ENCODE results near the gene ATP2B2.

ATP2B2 gene

GRCh38 chr3:10353661-10354360 is 151.6 kb downstream of the ATP2B2 start:
- peaks cover 10% of the 10 kb centered on the region for H3K27me3 ChIP-seq
- H3K27ac ChIP-seq, result no peak overlapping the region
- no peaks in the 10 kb centered on the region for H3K4me1 ChIP-seq (ENCODE audit: control insufficient read depth in 1 of 2, insufficient read depth in 1 of 2, low read depth in 1 of 2, low read length in 1 of 2)
- no peaks in the 10 kb centered on the region for H3K9me3 ChIP-seq
- H3K4me3 ChIP-seq (ENCODE audit: low read depth in 1 of 2, low read length in 1 of 2), result no peak overlapping the region
- no peaks in the 10 kb centered on the region for H3K36me3 ChIP-seq
- TF ChIP-seq, protein P1, sequence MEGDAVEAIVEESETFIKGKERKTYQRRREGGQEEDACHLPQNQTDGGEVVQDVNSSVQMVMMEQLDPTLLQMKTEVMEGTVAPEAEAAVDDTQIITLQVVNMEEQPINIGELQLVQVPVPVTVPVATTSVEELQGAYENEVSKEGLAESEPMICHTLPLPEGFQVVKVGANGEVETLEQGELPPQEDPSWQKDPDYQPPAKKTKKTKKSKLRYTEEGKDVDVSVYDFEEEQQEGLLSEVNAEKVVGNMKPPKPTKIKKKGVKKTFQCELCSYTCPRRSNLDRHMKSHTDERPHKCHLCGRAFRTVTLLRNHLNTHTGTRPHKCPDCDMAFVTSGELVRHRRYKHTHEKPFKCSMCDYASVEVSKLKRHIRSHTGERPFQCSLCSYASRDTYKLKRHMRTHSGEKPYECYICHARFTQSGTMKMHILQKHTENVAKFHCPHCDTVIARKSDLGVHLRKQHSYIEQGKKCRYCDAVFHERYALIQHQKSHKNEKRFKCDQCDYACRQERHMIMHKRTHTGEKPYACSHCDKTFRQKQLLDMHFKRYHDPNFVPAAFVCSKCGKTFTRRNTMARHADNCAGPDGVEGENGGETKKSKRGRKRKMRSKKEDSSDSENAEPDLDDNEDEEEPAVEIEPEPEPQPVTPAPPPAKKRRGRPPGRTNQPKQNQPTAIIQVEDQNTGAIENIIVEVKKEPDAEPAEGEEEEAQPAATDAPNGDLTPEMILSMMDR (IDR thresholded peaks at IDR 0.05), result no peak

- Histone ChIP-seq H3K4me1 (ENCODE audit: control insufficient read depth in 1 of 2, insufficient read depth in 1 of 2, low read depth in 1 of 2, low read length in 1 of 2) (no peaks in the 10 kb centered on the region), H3K27me3 (peaks cover 10% of the 10 kb centered on the region), H3K36me3 (no peaks in the 10 kb centered on the region), H3K9me3 (no peaks in the 10 kb centered on the region), H3K27ac (no peak overlapping the region), H3K4me3 (ENCODE audit: low read depth in 1 of 2, low read length in 1 of 2) (no peak overlapping the region)
- TF ChIP-seq, protein P1 (IDR thresholded peaks at IDR 0.05), result no peak
These were observed 152.2 kb downstream of the ATP2B2 start for GRCh38 chr3:10353160-10353559.

GRCh38 chr3:10352146-10352911 is 153.1 kb downstream of the ATP2B2 start:
- no peaks in the 10 kb centered on the region for H3K4me1 ChIP-seq (ENCODE audit: control insufficient read depth in 1 of 2, insufficient read depth in 1 of 2, low read depth in 1 of 2, low read length in 1 of 2)
- no peak overlapping the region for H3K4me3 ChIP-seq (ENCODE audit: low read depth in 1 of 2, low read length in 1 of 2)
- H3K9me3 ChIP-seq, result no peaks in the 10 kb centered on the region
- TF ChIP-seq, protein P1 (IDR thresholded peaks at IDR 0.05), result no peak
- H3K27me3 ChIP-seq, result peaks cover 10% of the 10 kb centered on the region
- no peaks in the 10 kb centered on the region for H3K36me3 ChIP-seq
- no peak overlapping the region for H3K27ac ChIP-seq

DNA sequence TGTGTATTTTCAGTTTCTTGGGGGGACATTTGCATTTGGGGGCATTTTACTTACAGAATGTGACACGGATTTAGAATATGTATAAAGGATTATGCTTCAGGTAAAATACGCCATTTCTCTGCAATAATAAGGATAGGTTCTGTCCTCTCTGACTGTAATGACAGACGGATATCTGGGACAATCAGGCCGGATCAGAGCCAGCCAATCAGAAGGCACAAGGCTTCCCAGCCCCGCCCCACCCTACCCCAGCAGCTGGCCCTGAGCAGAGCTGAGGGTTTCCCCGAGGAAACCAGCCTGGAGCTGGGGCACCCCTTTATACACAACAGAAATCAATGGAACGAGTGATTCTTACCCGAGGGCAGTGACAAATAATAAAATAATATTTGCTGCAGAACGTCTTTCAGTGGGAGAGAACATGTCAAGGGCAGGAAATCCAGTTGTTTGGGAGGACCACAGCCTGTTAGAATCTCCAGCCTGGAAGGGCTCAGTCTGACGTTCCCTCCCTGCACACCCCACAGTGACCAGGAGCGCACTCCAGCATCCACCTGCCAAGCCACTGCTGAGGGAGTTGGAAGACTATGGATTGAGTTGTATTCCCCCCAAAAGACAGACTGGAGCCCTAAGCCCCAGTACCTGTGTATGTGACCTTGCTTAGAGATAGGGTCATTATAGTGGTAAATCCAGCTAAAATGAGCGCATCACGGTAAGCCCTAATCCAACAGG is 154.2 kb downstream of the ATP2B2 start:
- Histone ChIP-seq H3K27ac (no peak overlapping the region), H3K4me1 (ENCODE audit: control insufficient read depth in 1 of 2, insufficient read depth in 1 of 2, low read depth in 1 of 2, low read length in 1 of 2) (no peaks in the 10 kb centered on the region), H3K27me3 (peaks cover 10% of the 10 kb centered on the region), H3K36me3 (no peaks in the 10 kb centered on the region), H3K9me3 (no peaks in the 10 kb centered on the region), H3K4me3 (ENCODE audit: low read depth in 1 of 2, low read length in 1 of 2) (no peak overlapping the region)
- TF ChIP-seq, protein P1 (IDR thresholded peaks at IDR 0.05), result no peak

GRCh38 chr3:10350324-10350985 is 154.9 kb downstream of the ATP2B2 start:
- Histone ChIP-seq H3K27ac (no peak overlapping the region), H3K4me1 (ENCODE audit: control insufficient read depth in 1 of 2, insufficient read depth in 1 of 2, low read depth in 1 of 2, low read length in 1 of 2) (no peaks in the 10 kb centered on the region), H3K36me3 (no peaks in the 10 kb centered on the region), H3K27me3 (peaks cover 10% of the 10 kb centered on the region), H3K9me3 (no peaks in the 10 kb centered on the region), H3K4me3 (ENCODE audit: low read depth in 1 of 2, low read length in 1 of 2) (no peak overlapping the region)
- TF ChIP-seq, protein P1 (IDR thresholded peaks at IDR 0.05), result no peak
